Neuronal stem cell (in vitro differentiated cells): ENCODE measurements around the gene IL19.

ENCODE experiments used
- DNase-seq: peaks from one replicate; pipeline ENCODE4 v3.0.0-alpha.2; 2013; ENCODE audit warnings: low spot score
- H2AFZ ChIP-seq: one replicate; pipeline ENCODE4 v1.6.1; 2013; ENCODE audit warnings: mild to moderate bottlenecking, low read length, inconsistent platforms
- H2AK5ac ChIP-seq: 2 replicates; pipeline ENCODE4 v1.6.1; 2013; ENCODE audit warnings: low read depth, mild to moderate bottlenecking, inconsistent platforms, low read length, moderate library complexity, mixed read lengths
- H2BK120ac ChIP-seq: 2 replicates; pipeline ENCODE4 v1.6.1; 2013; ENCODE audit warnings: low read depth, mild to moderate bottlenecking, inconsistent platforms, low read length, moderate library complexity, mixed read lengths
- H2BK12ac ChIP-seq: one replicate; pipeline ENCODE4 v1.6.1; 2013; ENCODE audit warnings: low read length, inconsistent platforms
- H2BK15ac ChIP-seq: 2 replicates; pipeline ENCODE4 v1.6.1; 2013; ENCODE audit warnings: mild to moderate bottlenecking, low read length, inconsistent platforms, mixed read lengths
- H2BK5ac ChIP-seq: one replicate; pipeline ENCODE4 v1.6.1; 2013; ENCODE audit warnings: inconsistent platforms, mild to moderate bottlenecking, low read length, moderate library complexity
- H3K14ac ChIP-seq: one replicate; pipeline ENCODE4 v1.6.1; 2013; ENCODE audit warnings: low read length, inconsistent platforms
- H3K18ac ChIP-seq: 2 replicates; pipeline ENCODE4 v1.6.1; 2013; ENCODE audit warnings: low read length, inconsistent platforms
- H3K23ac ChIP-seq: 2 replicates; pipeline ENCODE4 v1.6.1; 2013; ENCODE audit warnings: low read depth, mild to moderate bottlenecking, mixed read lengths, low read length, inconsistent platforms; ENCODE audit not compliant: poor library complexity
- H3K27ac ChIP-seq: replicated peaks from 3 replicates; pipeline ENCODE4 v1.5.1; 2013; ENCODE audit warnings: low read length, inconsistent platforms
- H3K27me3 ChIP-seq, 3 experiments: 2 replicates each; pipeline ENCODE4 v1.6.1; 2013; ENCODE audit warnings: low read length in 3 of 3, mild to moderate bottlenecking in 2 of 3, inconsistent platforms in 1 of 3, low read depth in 1 of 3, mixed read lengths in 1 of 3, moderate library complexity in 1 of 3; ENCODE audit not compliant: control insufficient read depth in 3 of 3, insufficient read depth in 3 of 3
- H3K36me3 ChIP-seq, 2 donors: replicated peaks in 1 of 2; 2 replicates each; pipeline ENCODE4 v1.6.1; 2013; ENCODE audit warnings: low read length in 2 of 2; ENCODE audit not compliant: control insufficient read depth in 2 of 2, insufficient read depth in 2 of 2
- H3K4ac ChIP-seq: 2 replicates; pipeline ENCODE4 v1.6.1; 2013; ENCODE audit warnings: inconsistent platforms, mild to moderate bottlenecking, low read length, moderate library complexity
- H3K4me1 ChIP-seq, 2 donors: 1 replicate in 1 of 2; 2 replicates in 1 of 2; pipeline ENCODE4 v1.6.1; 2013; ENCODE audit warnings: low read length in 2 of 2, low read depth in 1 of 2; ENCODE audit not compliant: control insufficient read depth in 2 of 2, insufficient read depth in 1 of 2
- H3K4me2 ChIP-seq: one replicate; pipeline ENCODE4 v1.6.1; 2013; ENCODE audit warnings: mild to moderate bottlenecking, low read length, inconsistent platforms; ENCODE audit not compliant: insufficient read depth, poor library complexity, severe bottlenecking
- H3K4me3 ChIP-seq, 2 donors: 2 replicates each; pipeline ENCODE4 v1.5.1; 2013; ENCODE audit warnings: low read length in 2 of 2, mild to moderate bottlenecking in 2 of 2, inconsistent platforms in 1 of 2, moderate library complexity in 1 of 2
- H3K79me1 ChIP-seq: one replicate; pipeline ENCODE4 v1.6.1; 2013; ENCODE audit warnings: low read depth, mild to moderate bottlenecking, inconsistent platforms, low read length, moderate library complexity
- H3K9ac ChIP-seq: one replicate; pipeline ENCODE4 v1.6.1; 2013; ENCODE audit warnings: mild to moderate bottlenecking, low read depth, low read length, inconsistent platforms; ENCODE audit not compliant: poor library complexity
- H3K9me3 ChIP-seq, 2 donors: replicated peaks in 1 of 2; 2 replicates each; pipeline versions ENCODE3 to v1.6.1; 2013; ENCODE audit warnings: low read length in 2 of 2, mild to moderate bottlenecking in 2 of 2, inconsistent platforms in 1 of 2, low read depth in 1 of 2, mixed read lengths in 1 of 2, moderate library complexity in 1 of 2; ENCODE audit not compliant: control insufficient read depth in 2 of 2, insufficient read depth in 1 of 2
- H4K8ac ChIP-seq: one replicate; pipeline ENCODE4 v1.6.1; 2013; ENCODE audit warnings: low read depth, mild to moderate bottlenecking, inconsistent platforms, low read length, moderate library complexity
- H4K91ac ChIP-seq: one replicate; pipeline ENCODE4 v1.6.1; 2013; ENCODE audit warnings: low read length, low read depth, mild to moderate bottlenecking, inconsistent platforms; ENCODE audit not compliant: poor library complexity
- WGBS, 2 donors: extraction: QIAGEN DNeasy Blood & Tissue Kit; methylation state at CpG; one replicate each; pipeline ENCODE4 v1.1.7; 2013; ENCODE audit warnings: missing lambda C conversion rate in 2 of 2, mixed read lengths in 1 of 2; ENCODE audit not compliant: insufficient read length in 2 of 2, insufficient replicate concordance in 1 of 2; ENCODE audit errors: extremely low coverage in 2 of 2; 5-methylcytosine and 5-hydroxymethylcytosine counted together

IL19 gene

DNA sequence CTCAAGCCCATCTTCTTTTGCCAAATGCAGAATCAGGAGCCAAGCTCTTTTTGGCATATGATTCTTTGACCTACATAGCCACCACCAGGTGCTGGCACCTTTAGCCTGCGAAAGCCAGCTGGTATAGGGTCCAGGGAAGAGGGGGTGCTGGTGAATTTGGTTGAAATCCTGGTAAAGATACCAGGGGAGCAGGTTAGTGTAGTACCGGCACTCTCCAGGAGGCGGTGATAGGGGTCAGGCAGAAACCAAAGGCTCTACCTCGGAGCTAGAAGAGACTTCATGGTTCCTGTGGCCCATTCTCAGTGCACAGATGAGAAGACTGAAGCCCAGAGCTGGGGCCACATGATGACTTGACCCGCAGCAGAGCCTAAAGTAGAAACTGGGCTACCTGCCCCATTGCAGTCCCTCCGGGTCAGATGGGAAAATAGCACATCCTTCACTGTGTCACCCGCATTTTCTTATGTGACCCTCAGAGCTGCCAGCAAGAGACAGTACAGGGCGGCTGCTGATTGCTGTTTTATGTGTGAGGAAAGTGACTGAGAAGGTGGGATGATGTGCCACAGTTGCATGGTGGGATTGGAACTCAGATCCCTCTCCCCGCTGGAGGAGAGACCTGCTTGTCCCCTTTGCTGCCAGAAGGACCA is 36.0 kb upstream of the IL19 start:
- DNase-seq: peak; percentile 45
- Histone ChIP-seq H3K4ac (no peak overlapping the region), H3K4me2 (no peak overlapping the region)

DNA sequence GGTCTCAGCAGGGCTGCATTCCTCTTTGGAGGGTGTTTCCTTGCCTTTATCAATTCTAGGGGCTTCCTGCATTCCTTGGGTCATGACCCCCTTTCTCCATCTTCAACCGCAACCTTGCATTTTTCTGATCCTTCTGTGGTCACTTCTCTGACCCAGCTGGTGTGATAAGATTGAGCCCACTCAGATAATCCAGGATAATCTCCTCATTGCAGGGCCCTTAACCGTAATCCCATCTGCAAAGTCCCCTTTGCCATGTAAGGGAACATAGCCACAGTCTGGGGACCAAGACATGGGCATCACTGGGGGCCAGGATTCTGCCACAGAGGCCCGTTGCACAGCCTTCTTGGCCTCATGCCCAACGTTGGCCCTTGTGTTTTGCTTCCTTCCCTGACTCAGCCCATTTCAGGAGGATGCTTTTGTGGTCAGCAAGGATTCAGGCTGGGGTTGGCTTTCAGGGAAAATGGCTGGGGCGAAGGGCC is 35.0 kb upstream of the IL19 start:
- Histone ChIP-seq H3K9me3 (no peaks in the 10 kb centered on the region), H4K91ac (no peak overlapping the region), H2BK15ac (no peak overlapping the region), H4K8ac (no peak overlapping the region), H3K27me3 (no peaks in the 10 kb centered on the region), H3K9ac (no peak overlapping the region), H3K4me1 (peaks cover 3 to 12% of the 10 kb centered on the region in 2 donors), H3K23ac (no peak overlapping the region), H3K4me2 (no peak overlapping the region), H3K14ac (no peak overlapping the region), H3K27ac (no peak overlapping the region), H2BK12ac (no peak overlapping the region), H2AFZ (no peak overlapping the region), H2BK5ac (no peak overlapping the region), H2BK120ac (no peak overlapping the region), H2AK5ac (no peak overlapping the region), H3K4ac (no peak overlapping the region), H3K79me1 (no peaks in the 10 kb centered on the region), H3K4me3 (no peak overlapping the region), H3K18ac (no peak overlapping the region), H3K36me3 (peaks cover 31 to 44% of the 10 kb centered on the region in 2 donors)
- no peak for DNase-seq
- WGBS, 2 donors: no CpG with 5 or more reads among the region's 5 CpGs

More for the DNA sequence above, 36.0 kb upstream of the IL19 start:
- H3K79me1 ChIP-seq: no peaks in the 10 kb centered on the region
- H2AK5ac ChIP-seq: no peak overlapping the region
- peaks cover 38 to 54% of the 10 kb centered on the region in 2 donors for H3K36me3 ChIP-seq
- no peak overlapping the region for H3K4me3 ChIP-seq
- no peak overlapping the region for H2BK12ac ChIP-seq
- no peak overlapping the region for H3K27ac ChIP-seq
- no peaks in the 10 kb centered on the region for H3K27me3 ChIP-seq
- WGBS, 2 donors: no CpG with 5 or more reads among the region's 9 CpGs
- H3K14ac ChIP-seq: no peak overlapping the region
- no peak overlapping the region for H2AFZ ChIP-seq
- H3K23ac ChIP-seq: no peak overlapping the region
- H3K9ac ChIP-seq: no peak overlapping the region
- H3K18ac ChIP-seq: no peak overlapping the region
- no peaks in the 10 kb centered on the region for H3K9me3 ChIP-seq
- no peak overlapping the region for H4K8ac ChIP-seq
- no peak overlapping the region for H2BK120ac ChIP-seq
- H2BK5ac ChIP-seq: no peak overlapping the region
- H4K91ac ChIP-seq: no peak overlapping the region
- peaks cover 3 to 12% of the 10 kb centered on the region in 2 donors for H3K4me1 ChIP-seq
- H2BK15ac ChIP-seq: no peak overlapping the region

DNA sequence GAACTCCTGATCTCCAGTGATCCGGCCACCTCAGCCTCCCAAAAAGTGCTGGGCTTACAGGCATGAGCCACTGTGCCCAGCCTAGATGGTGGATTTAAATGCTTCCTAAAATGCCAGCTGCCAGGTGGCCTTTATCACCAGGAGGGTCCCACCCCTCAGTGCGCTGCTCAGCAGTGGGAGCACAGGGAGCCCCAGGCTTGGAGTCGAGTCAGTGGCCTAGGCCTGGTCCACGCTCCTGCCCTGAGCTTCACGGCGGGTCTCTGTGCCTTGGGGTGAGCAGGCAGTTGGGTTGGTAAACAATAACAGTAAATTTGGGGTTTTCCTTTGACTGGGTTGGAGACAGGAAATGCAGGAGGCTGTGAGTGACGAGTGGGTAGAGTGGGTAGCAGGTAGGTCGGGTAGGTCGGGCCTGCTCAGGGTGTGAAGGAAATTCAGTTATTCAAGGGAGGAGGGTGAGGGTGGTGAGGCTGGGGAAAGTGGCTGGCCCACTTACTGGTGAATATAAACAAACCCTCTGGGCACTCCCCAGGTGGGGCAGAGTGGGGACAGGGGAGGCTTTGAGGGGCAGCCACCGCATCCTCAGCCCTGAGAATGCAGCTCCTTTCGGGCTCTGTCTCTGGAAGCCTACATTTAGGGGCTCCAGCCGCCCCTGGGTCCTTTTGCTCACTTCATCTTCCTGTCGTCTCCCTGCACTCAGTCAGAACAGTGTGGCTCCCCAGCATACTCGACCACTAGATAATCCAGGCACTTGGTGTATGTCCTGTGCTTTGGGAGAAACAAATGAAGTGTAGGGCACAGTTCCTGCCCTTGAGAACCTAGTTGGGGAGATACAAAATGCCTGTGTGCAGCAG is 33.5 kb upstream of the IL19 start:
- H3K79me1 ChIP-seq: no peaks in the 10 kb centered on the region
- no CpG with 5 or more reads among the region's 14 CpGs for WGBS, 2 donors
- H3K36me3 ChIP-seq: peaks cover 20 to 29% of the 10 kb centered on the region in 2 donors
- peak overlapping the region; percentile 32 for H3K18ac ChIP-seq
- H3K9me3 ChIP-seq: no peaks in the 10 kb centered on the region
- no peak overlapping the region for H3K4ac ChIP-seq
- no peak overlapping the region for H4K8ac ChIP-seq
- no peaks in the 10 kb centered on the region for H3K27me3 ChIP-seq
- no peak overlapping the region for H2AK5ac ChIP-seq
- H3K4me1 ChIP-seq: peaks cover 3 to 12% of the 10 kb centered on the region in 2 donors
- DNase-seq: no peak
- H2BK120ac ChIP-seq: no peak overlapping the region
- H4K91ac ChIP-seq: no peak overlapping the region
- no peak overlapping the region for H3K9ac ChIP-seq
- H2AFZ ChIP-seq: no peak overlapping the region
- no peak overlapping the region for H3K4me2 ChIP-seq
- no peak overlapping the region for H2BK12ac ChIP-seq
- H3K23ac ChIP-seq: peak overlapping the region; percentile 6
- H3K4me3 ChIP-seq: no peak overlapping the region
- H3K14ac ChIP-seq: peak overlapping the region; percentile 50
- H2BK5ac ChIP-seq: no peak overlapping the region
- no peak overlapping the region for H2BK15ac ChIP-seq
- H3K27ac ChIP-seq: no peak overlapping the region

DNA sequence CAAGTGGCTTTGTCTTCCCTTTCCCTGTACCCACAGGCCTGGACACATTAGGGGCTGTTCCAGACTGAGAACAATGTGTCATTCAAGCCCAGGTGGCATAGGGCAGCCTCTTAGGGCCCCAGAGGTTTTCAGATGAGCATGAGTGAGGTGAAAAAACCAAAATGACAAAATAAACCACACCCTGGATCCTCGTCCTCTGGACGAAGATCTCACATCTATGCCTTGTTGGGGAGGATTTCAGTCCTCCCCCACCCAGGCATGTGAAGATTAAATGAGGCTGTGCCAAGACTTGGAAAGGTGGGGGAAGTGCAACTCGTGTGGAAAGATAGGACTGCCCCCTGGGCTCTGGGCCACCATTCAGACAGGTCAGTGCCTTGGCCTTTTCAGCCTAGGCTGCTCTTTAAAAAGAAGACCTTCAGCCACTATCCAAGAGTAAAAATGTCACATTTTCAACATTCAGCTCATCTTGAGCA is 32.8 kb upstream of the IL19 start:
- peak overlapping the region; percentile 6 for H3K23ac ChIP-seq
- H3K4me1 ChIP-seq: peaks cover 3 to 15% of the 10 kb centered on the region in 2 donors
- no peak overlapping the region for H2BK15ac ChIP-seq
- H3K18ac ChIP-seq: no peak overlapping the region
- no peak overlapping the region for H4K8ac ChIP-seq
- no peak overlapping the region for H3K4me2 ChIP-seq
- H3K27me3 ChIP-seq: no peaks in the 10 kb centered on the region
- H2AFZ ChIP-seq: no peak overlapping the region
- DNase-seq: no peak
- no peak overlapping the region for H3K4me3 ChIP-seq
- no peaks in the 10 kb centered on the region for H3K79me1 ChIP-seq
- no peak overlapping the region for H3K9ac ChIP-seq
- no peak overlapping the region for H2BK5ac ChIP-seq
- no peaks in the 10 kb centered on the region for H3K9me3 ChIP-seq
- H2BK12ac ChIP-seq: no peak overlapping the region
- no peak overlapping the region for H3K14ac ChIP-seq
- no peak overlapping the region for H2BK120ac ChIP-seq
- H2AK5ac ChIP-seq: no peak overlapping the region
- no CpG with 5 or more reads among the region's 3 CpGs for WGBS, 2 donors
- peaks cover 15 to 22% of the 10 kb centered on the region in 2 donors for H3K36me3 ChIP-seq
- H4K91ac ChIP-seq: no peak overlapping the region
- no peak overlapping the region for H3K27ac ChIP-seq
- no peak overlapping the region for H3K4ac ChIP-seq
